HG03064 (cell line): ENCODE data around the gene CELA2A.

ENCODE experiments used
- ATAC-seq: cut with Tn5 transposase; IDR thresholded peaks from one replicate; pipeline ENCODE4 v1.9.1; 2021; ENCODE audit warnings: low read depth; ENCODE audit not compliant: unreplicated experiment

Gene CELA2A

GRCh38 chr1:15456313-15456954 is at the start of gene CELA2A:
TSS of gene CELA2A (plus strand) at chr1:15456732. CDS start at chr1:15456754, 22 bp downstream.
- no peak for ATAC-seq

GRCh38 chr1:15407580-15407979 is 49.0 kb upstream of the CELA2A start:
- no peak for ATAC-seq

GRCh38 chr1:15408890-15409387 is 47.6 kb upstream of the CELA2A start:
- ATAC-seq: no peak

- ATAC-seq: peak; percentile 79
These were observed 46.9 kb upstream of the CELA2A start, which contains the start of gene EFHD2 for GRCh38 chr1:15409388-15410222. TSS of gene EFHD2 (plus strand) at chr1:15409888. CDS start at chr1:15409972, 84 bp downstream.

GRCh38 chr1:15410223-15410883 is 46.2 kb upstream of the CELA2A start:
- peak; percentile 2 for ATAC-seq

- ATAC-seq: no peak
These were observed 45.7 kb upstream of the CELA2A start for GRCh38 chr1:15410884-15411245.

GRCh38 chr1:15411593-15412137 is 44.9 kb upstream of the CELA2A start:
- ATAC-seq: peak; percentile 51

GRCh38 chr1:15412175-15412800 is 44.2 kb upstream of the CELA2A start:
- ATAC-seq: no peak

GRCh38 chr1:15412843-15413242 is 43.7 kb upstream of the CELA2A start:
- no peak for ATAC-seq

GRCh38 chr1:15413563-15414444 is 42.7 kb upstream of the CELA2A start:
- ATAC-seq: no peak

GRCh38 chr1:15414445-15414983 is 42.0 kb upstream of the CELA2A start:
- ATAC-seq: no peak

- ATAC-seq: no peak
These were observed 39.2 kb upstream of the CELA2A start for GRCh38 chr1:15417059-15417934.

- no peak for ATAC-seq
These were observed 37.6 kb upstream of the CELA2A start for GRCh38 chr1:15418806-15419515.

- ATAC-seq: no peak
These were observed 35.6 kb upstream of the CELA2A start for GRCh38 chr1:15420853-15421465.

- no peak for ATAC-seq
These were observed 33.7 kb upstream of the CELA2A start for GRCh38 chr1:15422871-15423270.

GRCh38 chr1:15423355-15424077 is 33.0 kb upstream of the CELA2A start:
- no peak for ATAC-seq
